Endothelial cell (in vitro differentiated cells): ENCODE results near the gene GATAD2B. TPM values are rescaled to one million over a fixed set of nuclear protein-coding genes. Genes with fewer than 3 reads are reported as not detected.
A peak's percentile ranks its signal among the peaks of the same experiment; 100 is the strongest.

Source experiments
- DNase-seq: peaks from one replicate; pipeline ENCODE4 v3.0.0; 2021; ENCODE audit warnings: low spot score
- H3K27ac Mint-ChIP-seq: one replicate; pipeline ENCODE4 v1.8.0; 2021; ENCODE audit warnings: mixed read lengths, inconsistent platforms; ENCODE audit not compliant: unreplicated experiment
- H3K27me3 Mint-ChIP-seq: one replicate; pipeline ENCODE4 v1.8.0; 2021; ENCODE audit warnings: mild to moderate bottlenecking, moderate library complexity, mixed read lengths, inconsistent platforms; ENCODE audit not compliant: unreplicated experiment
- H3K36me3 Mint-ChIP-seq: one replicate; pipeline ENCODE4 v1.8.0; 2021; ENCODE audit warnings: mild to moderate bottlenecking, low read depth, mixed read lengths, inconsistent platforms; ENCODE audit not compliant: unreplicated experiment
- H3K4me1 Mint-ChIP-seq: one replicate; pipeline ENCODE4 v1.8.0; 2021; ENCODE audit warnings: mild to moderate bottlenecking, mixed read lengths, inconsistent platforms; ENCODE audit not compliant: unreplicated experiment
- H3K4me3 Mint-ChIP-seq: one replicate; pipeline ENCODE4 v1.8.0; 2021; ENCODE audit warnings: mild to moderate bottlenecking, mixed read lengths, inconsistent platforms; ENCODE audit not compliant: unreplicated experiment
- H3K9me3 Mint-ChIP-seq: one replicate; pipeline ENCODE4 v1.8.0; 2021; ENCODE audit warnings: mixed read lengths, inconsistent platforms; ENCODE audit not compliant: unreplicated experiment
- long read RNA-seq: library from polyadenylated mRNA; unstranded; transcript quantifications from one replicate; pipeline ENCODE4 v2.0.0, GENCODE V29; 2020; ENCODE audit not compliant: unreplicated experiment
- total RNA-seq: library from RNA; stranded (reverse); fragmentation: NEBNext Ultra II Directional; extraction: Animal tissue kit (Norgen Biotek cat#: 25700); gene quantifications from one replicate; pipeline ENCODE4 v1.2.1, GENCODE V29; 2021; ENCODE audit not compliant: unreplicated experiment
- TF ChIP-seq, protein P1 (sequence below): fragments of 200-600 bp; sonication (generic); IDR thresholded peaks from one replicate; pipeline ENCODE4 v1.5.0; 2021; ENCODE audit warnings: antibody characterized with exemption; ENCODE audit not compliant: unreplicated experiment

GATAD2B gene
- 45.4 TPM for total RNA-seq
- long read RNA-seq, partial matches to known transcripts = 0 of 1 reads
- long read RNA-seq, other reads (novel, unspliced or antisense) = 1 of 1 reads

DNA sequence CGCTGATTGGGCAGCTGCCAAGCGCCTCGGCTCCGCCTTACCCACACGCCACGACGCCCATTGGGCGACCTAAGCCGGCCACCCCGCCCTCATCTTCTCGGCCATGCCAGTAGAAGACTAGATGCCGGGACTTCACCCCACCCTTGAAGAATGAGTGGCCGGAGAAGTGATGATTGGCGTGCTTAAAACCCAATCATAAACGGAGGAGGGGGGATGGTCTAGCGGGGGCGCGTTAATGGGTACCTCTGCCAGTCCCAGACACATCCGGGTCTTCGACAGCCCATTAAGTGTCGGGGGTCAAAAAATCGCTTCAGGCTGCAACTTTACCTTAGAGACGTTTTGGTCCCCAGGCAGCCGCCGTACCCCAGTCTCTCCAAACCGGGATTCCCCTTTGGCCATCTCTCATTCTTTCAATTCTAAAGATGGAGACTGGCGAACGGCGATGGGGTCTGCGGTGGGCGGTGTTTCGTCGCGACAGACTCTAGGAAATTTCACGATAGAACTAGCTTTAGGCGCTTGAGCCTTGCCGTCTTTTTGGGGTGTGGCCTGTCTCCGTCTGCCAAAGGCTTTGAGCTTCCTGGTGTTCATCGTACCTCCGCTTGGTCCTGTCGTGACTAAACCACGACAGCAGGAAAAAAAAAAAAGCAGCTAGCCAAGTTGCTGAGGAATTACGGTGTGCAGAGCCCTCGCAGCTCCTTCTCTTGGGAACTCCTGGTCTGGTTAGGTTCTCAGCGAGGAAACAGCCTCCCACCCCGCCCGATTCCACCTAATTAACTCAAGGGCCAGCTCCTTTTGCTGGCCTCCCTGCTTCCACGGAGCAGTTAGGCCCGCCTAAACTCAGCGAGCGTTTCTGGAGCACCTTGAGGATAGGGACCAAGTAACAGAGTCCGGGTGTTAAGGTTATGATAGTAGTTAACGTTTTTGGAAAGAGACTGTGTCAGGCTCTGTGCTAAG, at the start of gene GATAD2B:
Gene GATAD2B, minus strand, starts transcription at position 1 of the 954 bp plus-strand sequence. CDS start 94,625 bp downstream, outside the sequence.
- TF ChIP-seq, protein P1, sequence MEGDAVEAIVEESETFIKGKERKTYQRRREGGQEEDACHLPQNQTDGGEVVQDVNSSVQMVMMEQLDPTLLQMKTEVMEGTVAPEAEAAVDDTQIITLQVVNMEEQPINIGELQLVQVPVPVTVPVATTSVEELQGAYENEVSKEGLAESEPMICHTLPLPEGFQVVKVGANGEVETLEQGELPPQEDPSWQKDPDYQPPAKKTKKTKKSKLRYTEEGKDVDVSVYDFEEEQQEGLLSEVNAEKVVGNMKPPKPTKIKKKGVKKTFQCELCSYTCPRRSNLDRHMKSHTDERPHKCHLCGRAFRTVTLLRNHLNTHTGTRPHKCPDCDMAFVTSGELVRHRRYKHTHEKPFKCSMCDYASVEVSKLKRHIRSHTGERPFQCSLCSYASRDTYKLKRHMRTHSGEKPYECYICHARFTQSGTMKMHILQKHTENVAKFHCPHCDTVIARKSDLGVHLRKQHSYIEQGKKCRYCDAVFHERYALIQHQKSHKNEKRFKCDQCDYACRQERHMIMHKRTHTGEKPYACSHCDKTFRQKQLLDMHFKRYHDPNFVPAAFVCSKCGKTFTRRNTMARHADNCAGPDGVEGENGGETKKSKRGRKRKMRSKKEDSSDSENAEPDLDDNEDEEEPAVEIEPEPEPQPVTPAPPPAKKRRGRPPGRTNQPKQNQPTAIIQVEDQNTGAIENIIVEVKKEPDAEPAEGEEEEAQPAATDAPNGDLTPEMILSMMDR = no peak
- Mint-ChIP-seq H3K36me3 (no peaks in the 10 kb centered on the region), H3K4me3 (peak within 1 kb of the TSS; percentile 93), H3K27me3 (peaks cover 5% of the 10 kb centered on the region), H3K9me3 (no peaks in the 10 kb centered on the region), H3K27ac (peak within 1 kb of the TSS; percentile 86), H3K4me1 (peaks cover 30% of the 10 kb centered on the region)
- DNase-seq = peak; percentile 96

GRCh38 chr1:153970346-153970745, 47.6 kb upstream of the GATAD2B start:
- no peak for DNase-seq
- Mint-ChIP-seq H3K27ac (no peak overlapping the region), H3K4me1 (peaks cover 61% of the 10 kb centered on the region), H3K36me3 (peaks cover 18% of the 10 kb centered on the region), H3K4me3 (no peak overlapping the region), H3K27me3 (peaks cover 11% of the 10 kb centered on the region), H3K9me3 (no peaks in the 10 kb centered on the region)
- TF ChIP-seq, protein P1 = no peak

GRCh38 chr1:153968972-153969371, 46.2 kb upstream of the GATAD2B start:
- DNase-seq = no peak
- peak overlapping the region; percentile 90 for H3K4me3 Mint-ChIP-seq
- peaks cover 58% of the 10 kb centered on the region for H3K4me1 Mint-ChIP-seq
- TF ChIP-seq, protein P1 = no peak
- no peaks in the 10 kb centered on the region for H3K9me3 Mint-ChIP-seq
- H3K27me3 Mint-ChIP-seq = peaks cover 9% of the 10 kb centered on the region
- H3K36me3 Mint-ChIP-seq = peaks cover 10% of the 10 kb centered on the region
- H3K27ac Mint-ChIP-seq = peak overlapping the region; percentile 72

DNA sequence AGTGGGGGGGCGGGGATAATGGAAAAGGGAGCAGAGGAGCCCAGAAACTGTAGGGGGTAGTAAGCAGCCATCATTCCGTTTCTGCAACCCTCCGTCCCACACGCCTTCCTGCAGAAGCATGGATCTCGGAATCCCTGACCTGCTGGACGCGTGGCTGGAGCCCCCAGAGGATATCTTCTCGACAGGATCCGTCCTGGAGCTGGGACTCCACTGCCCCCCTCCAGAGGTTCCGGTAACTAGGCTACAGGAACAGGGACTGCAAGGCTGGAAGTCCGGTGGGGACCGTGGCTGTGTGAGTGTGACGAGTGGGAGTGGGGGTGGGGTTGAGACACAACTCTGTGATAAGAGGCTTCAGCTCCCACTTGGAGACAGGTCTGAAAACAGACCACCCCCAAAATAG, 45.6 kb upstream of the GATAD2B start:
- TF ChIP-seq, protein P1 = no peak
- peaks cover 9% of the 10 kb centered on the region for H3K36me3 Mint-ChIP-seq
- H3K4me1 Mint-ChIP-seq = peaks cover 57% of the 10 kb centered on the region
- H3K9me3 Mint-ChIP-seq = no peaks in the 10 kb centered on the region
- H3K27ac Mint-ChIP-seq = peak overlapping the region; percentile 76
- peak overlapping the region; percentile 90 for H3K4me3 Mint-ChIP-seq
- DNase-seq = peak; percentile 31
- peaks cover 13% of the 10 kb centered on the region for H3K27me3 Mint-ChIP-seq

- peak overlapping the region; percentile 76 for H3K27ac Mint-ChIP-seq
- DNase-seq = no peak
- TF ChIP-seq, protein P1 = no peak
- H3K36me3 Mint-ChIP-seq = peaks cover 9% of the 10 kb centered on the region
- H3K4me3 Mint-ChIP-seq = peak overlapping the region; percentile 90
- H3K27me3 Mint-ChIP-seq = peaks cover 14% of the 10 kb centered on the region
- no peaks in the 10 kb centered on the region for H3K9me3 Mint-ChIP-seq
- peaks cover 53% of the 10 kb centered on the region for H3K4me1 Mint-ChIP-seq
Measured at GRCh38 chr1:153968000-153968363, 45.2 kb upstream of the GATAD2B start.
